ENCODE results near the gene SLC28A2.

Gene SLC28A2

DNA sequence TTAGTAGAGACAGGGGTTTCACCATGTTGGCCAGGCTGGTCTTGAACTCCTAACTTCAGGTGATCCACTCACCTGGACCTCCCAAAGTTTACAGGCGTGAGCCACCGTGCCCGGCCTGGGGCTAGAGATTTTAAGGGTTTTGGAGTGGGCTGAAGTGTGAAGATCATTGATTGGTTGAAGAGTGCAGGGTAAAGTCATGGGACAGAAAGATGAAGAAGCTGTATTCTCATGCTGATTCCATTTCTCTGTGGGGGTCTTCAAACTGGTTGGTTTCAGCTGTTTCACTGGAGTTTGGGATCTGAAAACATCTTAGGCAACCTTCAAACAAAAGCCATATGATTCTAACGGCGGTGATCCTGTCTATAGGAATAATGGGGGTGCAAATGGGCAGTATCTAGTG is 74.2 kb downstream of the SLC28A2 start:
- DNase-seq (ENCODE audit: low spot score), result no peak

DNA sequence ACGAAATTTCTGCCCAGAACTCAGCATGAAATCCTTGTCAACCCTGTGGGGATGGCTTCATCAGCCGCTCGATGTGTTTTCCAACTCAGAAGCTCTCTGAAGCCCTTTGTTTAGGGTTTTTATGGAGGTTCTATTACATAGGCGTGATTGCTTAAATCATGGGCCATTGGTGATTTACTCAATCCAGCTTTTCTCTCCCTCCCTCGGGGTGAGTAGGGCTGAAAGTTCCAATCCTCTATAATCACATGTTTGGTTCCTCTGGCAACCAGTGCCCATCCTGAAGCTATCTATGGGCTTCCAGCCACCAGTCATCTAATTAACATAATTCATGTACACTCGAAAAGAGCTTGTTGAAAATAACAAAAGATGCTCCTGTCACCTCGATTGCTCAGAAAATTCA is 74.7 kb downstream of the SLC28A2 start:
- no peak for DNase-seq (ENCODE audit: low spot score)

Measured in AG08395 (cell line).